GM23338 (cell line): ENCODE measurements around the gene EMX1.

Source experiments
- CREB1 ChIP-seq: fragments of 250-450 bp; sonication (Bioruptor Pico); IDR thresholded peaks from 2 replicates; pipeline ENCODE4 v1.5.0; 2020; ENCODE audit warnings: low read depth, mild to moderate bottlenecking, moderate library complexity
- CTCF ChIP-seq, 2 experiments: fragments of 200-600 bp in 1 of 2; sonication (generic) in 1 of 2; conservative IDR thresholded peaks; 2 replicates each; pipeline versions ENCODE4 v1.5.1 to v1.6.1; 2016 to 2017; ENCODE audit warnings: antibody characterized with exemption in 2 of 2, low read depth in 2 of 2, mild to moderate bottlenecking in 2 of 2, moderate library complexity in 1 of 2
- ETS1 ChIP-seq: IDR thresholded peaks from 2 replicates; pipeline ENCODE4 v1.6.1; 2016; ENCODE audit warnings: antibody characterized with exemption
- EZH2phosphoT487 ChIP-seq: fragments of 200-600 bp; sonication (generic); IDR thresholded peaks from one replicate; pipeline ENCODE4 v1.8.1; 2018; ENCODE audit warnings: antibody characterized with exemption; ENCODE audit not compliant: unreplicated experiment
- JUNB ChIP-seq: IDR thresholded peaks from one replicate; pipeline ENCODE4 v1.6.1; 2016; ENCODE audit warnings: antibody characterized with exemption; ENCODE audit not compliant: unreplicated experiment
- REST ChIP-seq: IDR thresholded peaks from one replicate; pipeline ENCODE4 v1.6.1; 2018; ENCODE audit warnings: antibody characterized with exemption; ENCODE audit not compliant: unreplicated experiment
- ZNF114 ChIP-seq: fragments of 250-450 bp; sonication (Bioruptor Pico); IDR thresholded peaks from 2 replicates; pipeline ENCODE4 v1.5.0; 2020; ENCODE audit warnings: mild to moderate bottlenecking, moderate library complexity

GRCh38 chr2:72951303-72952095 lies 34.2 kb downstream of the EMX1 start:
- peak in 1 of 2 experiments; percentile 41; a peak in 2 of 4 replicates for TF ChIP-seq CTCF (conservative IDR thresholded peaks at IDR 0.05; ENCODE audit: low read depth in 2 of 2)
- no peak for TF ChIP-seq REST
- TF ChIP-seq ETS1: peak; percentile 92; the same call in 1 of the 2 replicates
- 0 out of 2 replicates have a peak, but pooled peaks have one; percentile 12 for TF ChIP-seq CREB1 (CRISPR knock-in tag)
- TF ChIP-seq EZH2phosphoT487: no peak
- TF ChIP-seq JUNB: no peak
- TF ChIP-seq ZNF114 (CRISPR knock-in tag): no peak; the same call in 1 of the 2 replicates
